Duodenal mucosa (tissue), 2 donors: ENCODE data around the gene DMBT1.

ENCODE experiments used
- H3K27ac ChIP-seq: one replicate; pipeline ENCODE4 v1.7.0; 2013; ENCODE audit warnings: low read depth, low read length
- H3K27me3 ChIP-seq, 2 donors: one replicate each; pipeline ENCODE4 v1.7.0; 2013; ENCODE audit warnings: low read length in 2 of 2, control low read depth in 1 of 2; ENCODE audit not compliant: insufficient read depth in 2 of 2, control insufficient read depth in 1 of 2
- H3K36me3 ChIP-seq, 2 donors: one replicate each; pipeline ENCODE4 v1.7.0; 2013; ENCODE audit warnings: low read length in 2 of 2, control low read depth in 1 of 2; ENCODE audit not compliant: insufficient read depth in 2 of 2, control insufficient read depth in 1 of 2
- H3K4me1 ChIP-seq, 2 donors: one replicate each; pipeline ENCODE4 v1.7.0; 2013; ENCODE audit warnings: low read length in 2 of 2, control low read depth in 1 of 2; ENCODE audit not compliant: insufficient read depth in 2 of 2, control insufficient read depth in 1 of 2
- H3K4me3 ChIP-seq, 2 donors: one replicate each; pipeline ENCODE4 v1.7.0; 2013; ENCODE audit warnings: low read length in 2 of 2, low read depth in 1 of 2
- H3K9ac ChIP-seq, 2 donors: one replicate each; pipeline ENCODE4 v1.7.0; 2013; ENCODE audit warnings: low read length in 2 of 2, low read depth in 1 of 2
- H3K9me3 ChIP-seq, 2 donors: one replicate each; pipeline ENCODE4 v1.7.0; 2013; ENCODE audit warnings: low read length in 2 of 2, control low read depth in 1 of 2; ENCODE audit not compliant: control insufficient read depth in 1 of 2

DMBT1 gene

DNA sequence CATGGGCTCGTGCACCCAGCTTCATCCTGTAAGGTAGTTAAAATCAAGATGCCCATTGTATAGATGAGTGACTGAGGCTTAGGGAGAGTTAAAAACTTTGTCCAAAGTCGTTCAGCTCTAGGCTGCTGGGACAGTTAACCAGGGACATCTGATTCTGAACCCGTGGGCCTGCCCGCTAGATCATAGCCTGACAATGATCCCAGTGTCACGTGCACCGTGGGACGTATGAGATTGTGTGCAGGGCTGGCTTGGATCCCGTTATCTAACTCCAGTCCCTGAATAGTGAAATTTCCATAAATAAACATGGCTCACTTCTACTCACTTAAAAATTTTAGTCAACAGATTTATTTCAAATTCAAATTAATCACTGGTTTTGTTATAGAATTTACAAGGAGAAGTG is 114.2 kb downstream of the DMBT1 start:
- Histone ChIP-seq H3K4me1 (no peaks in the 10 kb centered on the region), H3K9me3 (no peaks in the 10 kb centered on the region), H3K27me3 (peaks cover 6 to 8% of the 10 kb centered on the region in 2 donors), H3K36me3 (no peaks in the 10 kb centered on the region), H3K9ac (no peak overlapping the region), H3K27ac (no peak overlapping the region), H3K4me3 (no peak overlapping the region)

- H3K27me3 ChIP-seq: peaks cover 5 to 6% of the 10 kb centered on the region in 2 donors
- no peak overlapping the region for H3K9ac ChIP-seq
- no peaks in the 10 kb centered on the region for H3K9me3 ChIP-seq
- H3K4me1 ChIP-seq: no peaks in the 10 kb centered on the region
- H3K36me3 ChIP-seq: no peaks in the 10 kb centered on the region
- H3K4me3 ChIP-seq: no peak overlapping the region
- no peak overlapping the region for H3K27ac ChIP-seq
Measured at GRCh38 chr10:122675278-122675677, 114.7 kb downstream of the DMBT1 start.

- no peak overlapping the region for H3K4me3 ChIP-seq
- no peaks in the 10 kb centered on the region for H3K36me3 ChIP-seq
- H3K27ac ChIP-seq: no peak overlapping the region
- no peak overlapping the region for H3K9ac ChIP-seq
- H3K9me3 ChIP-seq: no peaks in the 10 kb centered on the region
- H3K27me3 ChIP-seq: peaks cover 4 to 12% of the 10 kb centered on the region in 2 donors
- no peaks in the 10 kb centered on the region for H3K4me1 ChIP-seq
Measured at GRCh38 chr10:122678266-122678665, 117.7 kb downstream of the DMBT1 start.

DNA sequence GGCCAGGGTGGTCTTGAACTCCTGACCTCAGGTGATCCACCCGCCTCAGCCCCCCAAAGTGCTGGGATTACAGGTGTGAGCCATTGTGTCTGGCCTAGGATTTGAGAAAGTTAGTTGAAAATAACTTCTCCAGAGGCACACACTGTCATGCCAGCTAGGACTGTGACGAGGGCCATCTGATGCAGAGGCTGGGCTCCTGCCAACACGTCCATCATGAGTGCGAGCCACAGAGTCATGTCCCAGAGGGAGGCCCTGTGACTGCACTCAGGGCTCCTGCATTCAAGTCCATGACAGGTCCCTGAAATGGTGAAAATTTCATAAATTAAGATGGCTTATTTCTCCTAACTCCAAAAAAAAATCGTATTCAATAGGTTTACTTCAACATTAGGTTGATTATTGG is 122.0 kb downstream of the DMBT1 start:
- Histone ChIP-seq H3K4me1 (no peaks in the 10 kb centered on the region), H3K36me3 (no peaks in the 10 kb centered on the region), H3K9me3 (no peaks in the 10 kb centered on the region), H3K27me3 (peaks cover 12% of the 10 kb centered on the region in 2 donors), H3K27ac (no peak overlapping the region), H3K9ac (no peak overlapping the region), H3K4me3 (no peak overlapping the region)

DNA sequence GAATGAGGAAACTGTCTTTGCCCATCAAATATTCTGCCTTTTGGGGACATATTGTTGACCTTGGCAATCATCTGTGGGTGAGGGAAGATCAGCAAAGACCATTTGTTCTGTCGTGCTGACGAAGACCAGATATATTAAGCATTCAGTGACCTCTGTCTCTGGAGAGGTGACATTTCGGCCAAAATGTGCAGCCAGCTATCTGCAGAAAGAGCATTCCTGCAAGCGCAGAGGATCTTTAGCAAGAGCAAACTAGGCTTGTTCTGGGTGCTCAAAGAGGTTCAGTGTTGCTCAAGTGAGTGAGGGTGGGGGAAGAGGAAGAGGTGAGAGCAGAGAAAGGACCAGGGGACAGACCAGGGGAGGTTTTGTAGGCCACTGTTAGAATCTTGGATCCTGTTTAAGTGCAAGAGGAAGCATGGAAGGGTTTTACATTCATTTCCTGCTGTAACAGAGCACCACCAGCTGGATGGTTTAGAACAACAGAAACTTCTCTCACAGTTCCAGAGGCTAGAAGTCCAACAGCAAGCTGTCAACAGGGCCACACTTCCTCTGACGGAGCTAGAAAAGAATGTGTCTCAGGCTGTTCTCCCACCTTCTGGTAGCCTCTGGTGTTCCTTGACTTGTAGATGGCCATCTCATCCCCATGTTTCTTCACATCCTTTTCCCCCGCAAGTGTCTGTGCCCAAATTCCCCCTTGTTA is 127.9 kb downstream of the DMBT1 start:
- Histone ChIP-seq H3K27ac (no peak overlapping the region), H3K36me3 (no peaks in the 10 kb centered on the region)

GRCh38 chr10:122689146-122689820 is 128.7 kb downstream of the DMBT1 start:
- Histone ChIP-seq H3K9ac (no peak overlapping the region), H3K27ac (no peak overlapping the region), H3K36me3 (no peaks in the 10 kb centered on the region), H3K9me3 (no peaks in the 10 kb centered on the region), H3K4me3 (no peak overlapping the region), H3K27me3 (peaks cover 2 to 4% of the 10 kb centered on the region in 2 donors), H3K4me1 (peaks cover 0 to 3% of the 10 kb centered on the region in 2 donors)

More for the DNA sequence above, 127.9 kb downstream of the DMBT1 start:
- H3K27me3 ChIP-seq: peaks cover 2 to 8% of the 10 kb centered on the region in 2 donors
- no peaks in the 10 kb centered on the region for H3K9me3 ChIP-seq
- H3K4me3 ChIP-seq: no peak overlapping the region
- peaks cover 0 to 3% of the 10 kb centered on the region in 2 donors for H3K4me1 ChIP-seq
- no peak overlapping the region for H3K9ac ChIP-seq

- Histone ChIP-seq H3K9me3 (no peaks in the 10 kb centered on the region), H3K27me3 (peaks cover 0 to 10% of the 10 kb centered on the region in 2 donors)
Measured at GRCh38 chr10:122692744-122693143, 132.2 kb downstream of the DMBT1 start.

More at GRCh38 chr10:122692744-122693143, 132.2 kb downstream of the DMBT1 start:
- Histone ChIP-seq H3K9ac (no peak overlapping the region), H3K27ac (no peak overlapping the region), H3K4me3 (no peak overlapping the region), H3K4me1 (peaks cover 0 to 3% of the 10 kb centered on the region in 2 donors), H3K36me3 (no peaks in the 10 kb centered on the region)
